ENCODE measurements around the gene KIF2C.
"Not testable (repeated sequence)": the region's sequence is repeated elsewhere in the genome, so short reads cannot be mapped to it uniquely, and the experiment has no call there.

KIF2C gene

DNA sequence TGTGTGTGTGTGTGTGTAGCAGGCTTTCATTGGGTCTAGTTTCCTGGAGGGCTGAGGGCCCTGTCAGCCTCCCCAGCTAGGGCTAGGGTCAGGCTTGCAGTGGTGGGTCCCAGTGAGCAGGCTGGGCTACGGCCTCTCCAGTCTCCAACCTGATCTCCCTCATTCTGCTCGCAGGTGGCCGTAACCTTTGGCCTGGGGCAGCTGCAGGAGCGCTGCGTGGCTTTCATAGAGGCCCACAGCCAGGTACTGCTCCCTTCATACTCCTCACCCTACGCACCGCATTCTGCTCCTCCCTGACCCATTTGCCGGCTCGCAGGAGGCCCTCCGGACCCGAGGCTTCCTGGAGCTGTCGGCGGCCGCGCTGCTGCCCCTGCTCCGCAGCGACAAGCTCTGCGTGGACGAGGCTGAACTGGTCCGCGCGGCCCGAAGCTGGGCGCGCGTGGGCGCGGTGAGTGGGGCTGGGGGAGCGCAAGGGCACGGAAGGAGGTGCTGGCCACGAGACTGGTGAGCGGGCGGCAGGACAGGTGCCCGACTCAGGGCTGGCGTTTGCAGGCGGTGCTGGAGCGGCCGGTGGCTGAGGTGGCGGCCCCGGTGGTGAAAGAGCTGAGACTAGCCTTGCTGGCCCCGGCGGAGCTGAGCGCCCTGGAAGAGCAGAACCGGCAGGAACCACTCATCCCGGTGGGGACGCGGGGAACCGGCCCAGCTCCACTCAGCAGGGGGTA is 73.3 kb downstream of the KIF2C start:
- DNase-seq (ENCODE audit: low read depth), result no peak

- not testable (repeated sequence) for DNase-seq (ENCODE audit: low read depth)
Observed at GRCh38 chr1:44815926-44816325, 76.3 kb downstream of the KIF2C start.

DNA sequence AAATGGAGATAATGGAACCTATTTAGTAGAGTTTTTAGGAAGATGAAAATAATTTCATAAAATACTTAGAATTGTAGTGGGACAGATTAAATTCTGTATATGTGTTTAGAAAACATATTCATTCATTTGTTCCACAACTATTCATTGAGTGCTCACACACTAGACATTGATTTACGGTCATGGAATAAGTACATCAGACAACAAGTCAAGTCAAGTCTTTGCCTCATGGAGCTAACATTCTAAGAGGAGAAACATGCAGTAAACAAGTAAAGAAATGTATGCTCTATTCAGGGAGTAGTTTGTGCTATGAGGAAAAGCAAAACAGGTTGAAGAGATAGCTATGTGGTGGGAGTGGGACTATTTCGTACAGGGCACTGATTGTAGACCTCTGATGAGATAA is 77.7 kb downstream of the KIF2C start:
- DNase-seq (ENCODE audit: low read depth), result no peak

Measured in fibroblast of gingiva (primary cell).